Activated CD4-positive, alpha-beta T cell treated with anti-CD3 and anti-CD28 coated beads, Interleukin-2, amount 50 U/mL, for 24 hours (primary cell): ENCODE measurements around the gene PRR5L.

ENCODE experiments used
- DNase-seq, 2 donors: peaks; one replicate each; pipeline ENCODE4 v3.0.0-alpha.2; 2020; ENCODE audit warnings: low read depth in 1 of 2, low spot score in 1 of 2

PRR5L gene

GRCh38 chr11:36427876-36428275 is 131.8 kb downstream of the PRR5L start:
- DNase-seq = no peak

- no peak for DNase-seq
Measured at GRCh38 chr11:36431429-36432092, 135.5 kb downstream of the PRR5L start.

GRCh38 chr11:36432093-36432469 is 136.0 kb downstream of the PRR5L start:
- no peak for DNase-seq

- DNase-seq = no peak
Measured at GRCh38 chr11:36432738-36433137, 136.7 kb downstream of the PRR5L start.

GRCh38 chr11:36436064-36436463 is 140.0 kb downstream of the PRR5L start:
- no peak for DNase-seq

GRCh38 chr11:36436589-36436988 is 140.5 kb downstream of the PRR5L start:
- DNase-seq = no peak

GRCh38 chr11:36437413-36437812 is 141.3 kb downstream of the PRR5L start:
- no peak for DNase-seq

GRCh38 chr11:36438126-36438525 is 142.0 kb downstream of the PRR5L start:
- no peak for DNase-seq

- no peak for DNase-seq
Measured at GRCh38 chr11:36441610-36442208, 145.6 kb downstream of the PRR5L start.

- no peak for DNase-seq
Measured at GRCh38 chr11:36443661-36444060, 147.6 kb downstream of the PRR5L start.

- DNase-seq = no peak
Measured at GRCh38 chr11:36446135-36446534, 150.0 kb downstream of the PRR5L start.

GRCh38 chr11:36447514-36447913 is 151.4 kb downstream of the PRR5L start:
- no peak for DNase-seq

GRCh38 chr11:36447947-36448346 is 151.9 kb downstream of the PRR5L start:
- no peak for DNase-seq

- no peak for DNase-seq
Measured at GRCh38 chr11:36449561-36450096, 153.5 kb downstream of the PRR5L start.

GRCh38 chr11:36450110-36450572 is 154.1 kb downstream of the PRR5L start:
- no peak for DNase-seq

GRCh38 chr11:36451045-36451444 is 155.0 kb downstream of the PRR5L start:
- no peak for DNase-seq

GRCh38 chr11:36451681-36452080 is 155.6 kb downstream of the PRR5L start:
- DNase-seq = no peak

- no peak for DNase-seq
Measured at GRCh38 chr11:36452236-36452940, 156.3 kb downstream of the PRR5L start.

- DNase-seq = no peak
Measured at GRCh38 chr11:36452961-36453360, 156.9 kb downstream of the PRR5L start.

- DNase-seq = no peak
Measured at GRCh38 chr11:36453678-36454077, 157.6 kb downstream of the PRR5L start.

- no peak for DNase-seq
Measured at GRCh38 chr11:36454551-36454940, 158.5 kb downstream of the PRR5L start.
